Endometrial microvascular endothelial cells (primary cell): Measurements from ENCODE around the gene EPS8L3. TPM values are rescaled to one million over a fixed set of nuclear protein-coding genes. Genes with fewer than 3 reads are reported as not detected.
"Not testable (repeated sequence)": the region's sequence is repeated elsewhere in the genome, so short reads cannot be mapped to it uniquely, and the experiment has no call there.

Experiments used
- in situ Hi-C: cut with HindIII; loops from 2 replicates; pipeline ENCODE4 v1.10.0; 2017; ENCODE audit warnings: low sequenced_read_pairs, low pct_unique_long_range_greater_than_20kb; ENCODE audit errors: inconsistent ontology term
- total RNA-seq: library from RNA; depleted of rRNA; stranded (reverse); fragments of >200 nt; gene quantifications from one replicate; pipeline ENCODE4 v1.2.3, GENCODE V29; 2015; ENCODE audit errors: inconsistent ontology term

EPS8L3 gene
- total RNA-seq, 1 donor from 2014 or later, result not detected

DNA sequence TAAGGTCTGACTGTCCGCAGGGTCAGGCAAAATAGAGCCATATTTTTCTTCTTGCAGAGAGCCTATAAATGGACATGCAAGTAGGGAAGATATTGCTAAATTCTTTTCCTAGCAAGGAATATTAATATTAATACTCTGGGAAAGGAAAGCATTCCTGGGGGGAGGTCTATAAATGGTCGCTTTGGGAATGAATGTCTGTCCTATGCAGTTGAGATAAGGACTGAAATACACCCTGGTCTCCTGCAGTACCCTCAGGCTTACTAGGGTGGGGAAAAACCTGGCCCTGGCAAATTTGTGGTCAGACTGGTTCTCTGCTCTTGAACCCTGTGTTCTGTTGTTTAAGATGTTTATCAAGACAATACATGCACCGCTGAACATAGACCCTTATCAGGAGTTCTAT lies 60.8 kb downstream of the EPS8L3 start:
- in situ Hi-C loops, result not testable (repeated sequence)

Other genes with a start within 250 kb of the EPS8L3 start
- gene GPR61, start 224.1 kb downstream of the EPS8L3 start, total RNA-seq, result not detected
- gene GNAI3, start 215.3 kb downstream of the EPS8L3 start, total RNA-seq, result 15.3 TPM
- not detected for gene GNAT2, start 144.3 kb downstream of the EPS8L3 start, total RNA-seq
- gene AMPD2, start 144.1 kb downstream of the EPS8L3 start, total RNA-seq, result 88.4 TPM
- gene GSTM4, start 107.8 kb downstream of the EPS8L3 start, total RNA-seq, result 6.6 TPM
- gene GSTM2, start 95.9 kb downstream of the EPS8L3 start, total RNA-seq, result 6.3 TPM
- gene GSTM1, start 76.1 kb downstream of the EPS8L3 start, total RNA-seq, result 19.0 TPM
- gene GSTM5, start 51.7 kb downstream of the EPS8L3 start, total RNA-seq, result not detected
- 30.4 TPM for gene GSTM3, start 22.9 kb downstream of the EPS8L3 start, total RNA-seq
- gene CSF1, start 146.9 kb upstream of the EPS8L3 start, total RNA-seq, result 8.9 TPM
- gene AHCYL1, start 220.8 kb upstream of the EPS8L3 start, total RNA-seq, result 38.9 TPM